ENCODE data around the gene ATP8A1.
A peak's percentile ranks its signal among the peaks of the same experiment; 100 is the strongest.

The ATP8A1 gene

GRCh38 chr4:42401171-42401570, 255.7 kb downstream of the ATP8A1 start:
- H3K27me3 ChIP-seq (replicated peaks; ENCODE audit: control insufficient read depth, insufficient read depth, low read length), result no peaks in the 10 kb centered on the region
- H3K36me3 ChIP-seq (ENCODE audit: control insufficient read depth, insufficient read depth, low read length), result no peaks in the 10 kb centered on the region; the same call in 1 of the 2 replicates
- TF ChIP-seq CTCF (IDR thresholded peaks at IDR 0.05; ENCODE audit: insufficient read depth, low read length, poor library complexity, severe bottlenecking), result peak; percentile 6
- no peak for DNase-seq (ENCODE audit: extremely low read depth, insufficient read length)
- no peak overlapping the region for H3K4me3 ChIP-seq (replicated peaks; ENCODE audit: low read depth, low read length)

GRCh38 chr4:42399393-42399792, 257.5 kb downstream of the ATP8A1 start:
- DNase-seq (ENCODE audit: extremely low read depth, insufficient read length), result no peak
- no peak for TF ChIP-seq CTCF (IDR thresholded peaks at IDR 0.05; ENCODE audit: insufficient read depth, low read length, poor library complexity, severe bottlenecking)
- no peak overlapping the region; the same call in 1 of the 2 replicates for H3K4me3 ChIP-seq (replicated peaks; ENCODE audit: low read depth, low read length)
- H3K36me3 ChIP-seq (ENCODE audit: control insufficient read depth, insufficient read depth, low read length), result no peaks in the 10 kb centered on the region
- H3K27me3 ChIP-seq (replicated peaks; ENCODE audit: control insufficient read depth, insufficient read depth, low read length), result no peaks in the 10 kb centered on the region

- no peaks in the 10 kb centered on the region for H3K36me3 ChIP-seq (ENCODE audit: control insufficient read depth, insufficient read depth, low read length)
- H3K4me3 ChIP-seq (replicated peaks; ENCODE audit: low read depth, low read length), result peak overlapping the region; percentile 65
- DNase-seq (ENCODE audit: extremely low read depth, insufficient read length), result no peak
- no peak for TF ChIP-seq CTCF (IDR thresholded peaks at IDR 0.05; ENCODE audit: insufficient read depth, low read length, poor library complexity, severe bottlenecking)
- no peaks in the 10 kb centered on the region for H3K27me3 ChIP-seq (replicated peaks; ENCODE audit: control insufficient read depth, insufficient read depth, low read length)
Measured at GRCh38 chr4:42398871-42399331, 258.0 kb downstream of the ATP8A1 start.

- Histone ChIP-seq H3K27me3 (replicated peaks; ENCODE audit: control insufficient read depth, insufficient read depth, low read length) (no peaks in the 10 kb centered on the region), H3K36me3 (ENCODE audit: control insufficient read depth, insufficient read depth, low read length) (no peaks in the 10 kb centered on the region), H3K4me3 (replicated peaks; ENCODE audit: low read depth, low read length) (peak overlapping the region; percentile 65)
- peak; percentile 6 for TF ChIP-seq CTCF (IDR thresholded peaks at IDR 0.05; ENCODE audit: insufficient read depth, low read length, poor library complexity, severe bottlenecking)
- peak; percentile 69 for DNase-seq (ENCODE audit: extremely low read depth, insufficient read length)
Measured at GRCh38 chr4:42398171-42398870, 258.6 kb downstream of the ATP8A1 start.

GRCh38 chr4:42397635-42398170, 259.2 kb downstream of the ATP8A1 start:
- peak overlapping the region; percentile 65 for H3K4me3 ChIP-seq (replicated peaks; ENCODE audit: low read depth, low read length)
- no peaks in the 10 kb centered on the region for H3K27me3 ChIP-seq (replicated peaks; ENCODE audit: control insufficient read depth, insufficient read depth, low read length)
- TF ChIP-seq CTCF (IDR thresholded peaks at IDR 0.05; ENCODE audit: insufficient read depth, low read length, poor library complexity, severe bottlenecking), result no peak
- no peaks in the 10 kb centered on the region for H3K36me3 ChIP-seq (ENCODE audit: control insufficient read depth, insufficient read depth, low read length)
- peak; percentile 59 for DNase-seq (ENCODE audit: extremely low read depth, insufficient read length)

All from GM06990 (cell line).